Fibroblast of mammary gland (primary cell): ENCODE results near the gene PALD1.

Source experiments
- DNase-seq: peaks from one replicate; pipeline ENCODE4 v3.0.0-alpha.2; 2010; ENCODE audit warnings: low read depth
- H3K4me3 ChIP-seq: 2 replicates; pipeline ENCODE4 v1.5.1; 2011; ENCODE audit warnings: low read depth, mild to moderate bottlenecking, low read length, moderate library complexity; ENCODE audit not compliant: control insufficient read depth
- CTCF ChIP-seq: conservative IDR thresholded peaks from 2 replicates; pipeline ENCODE4 v1.5.1; 2011; ENCODE audit warnings: low read depth, low read length, inconsistent platforms; ENCODE audit not compliant: control insufficient read depth, insufficient read depth

The PALD1 gene

GRCh38 chr10:70595566-70596016 is 117.0 kb downstream of the PALD1 start:
- TF ChIP-seq CTCF: no peak
- no peak for DNase-seq

GRCh38 chr10:70596110-70596798 is 117.7 kb downstream of the PALD1 start:
- TF ChIP-seq CTCF: no peak
- H3K4me3 ChIP-seq: no peak overlapping the region
- DNase-seq: no peak

More at GRCh38 chr10:70595566-70596016, 117.0 kb downstream of the PALD1 start:
- no peak overlapping the region for H3K4me3 ChIP-seq

- TF ChIP-seq CTCF: no peak
- no peak overlapping the region for H3K4me3 ChIP-seq
- DNase-seq: no peak
Observed at GRCh38 chr10:70596860-70597809, 118.6 kb downstream of the PALD1 start.

GRCh38 chr10:70597856-70598815 is 119.6 kb downstream of the PALD1 start:
- TF ChIP-seq CTCF: no peak
- no peak for DNase-seq
- no peak overlapping the region for H3K4me3 ChIP-seq

- no peak for DNase-seq
- no peak for TF ChIP-seq CTCF
- H3K4me3 ChIP-seq: no peak overlapping the region
Observed at GRCh38 chr10:70598857-70599295, 120.3 kb downstream of the PALD1 start.

GRCh38 chr10:70599319-70599718 is 120.8 kb downstream of the PALD1 start:
- H3K4me3 ChIP-seq: no peak overlapping the region
- no peak for DNase-seq
- no peak for TF ChIP-seq CTCF
